ACHN (cell line): ENCODE measurements around the gene GABRB3.

Source experiments
- DNase-seq: peaks from one replicate; pipeline ENCODE4 v3.0.0-alpha.2; 2015
- in situ Hi-C: cut with HindIII; loops from 2 replicates; pipeline ENCODE4 v1.10.0; 2017; ENCODE audit warnings: low sequenced_read_pairs, low pct_ligation_motif_present, low pct_unique_long_range_greater_than_20kb

GABRB3 gene

DNA sequence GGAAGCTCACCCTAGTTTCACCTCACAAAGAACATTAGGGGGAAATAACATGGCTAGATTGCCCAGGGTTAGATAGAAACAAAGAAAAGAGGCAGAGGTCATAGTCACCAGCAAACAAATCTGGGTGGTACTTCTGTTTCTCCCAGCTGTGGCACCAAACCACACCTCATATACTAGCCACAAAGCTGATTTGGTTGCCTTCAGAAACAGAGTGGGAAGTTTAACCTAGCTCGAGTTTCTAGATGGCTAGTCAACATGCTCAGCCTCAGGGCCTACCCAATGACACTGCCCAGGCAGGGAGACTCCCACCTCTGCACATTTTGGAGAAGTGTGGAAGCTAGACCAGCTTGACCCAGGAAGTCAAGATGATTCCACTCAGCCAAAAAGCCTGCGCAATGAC, 174.2 kb downstream of the GABRB3 start:
- in situ Hi-C loops = no loop called here
- DNase-seq = no peak

DNA sequence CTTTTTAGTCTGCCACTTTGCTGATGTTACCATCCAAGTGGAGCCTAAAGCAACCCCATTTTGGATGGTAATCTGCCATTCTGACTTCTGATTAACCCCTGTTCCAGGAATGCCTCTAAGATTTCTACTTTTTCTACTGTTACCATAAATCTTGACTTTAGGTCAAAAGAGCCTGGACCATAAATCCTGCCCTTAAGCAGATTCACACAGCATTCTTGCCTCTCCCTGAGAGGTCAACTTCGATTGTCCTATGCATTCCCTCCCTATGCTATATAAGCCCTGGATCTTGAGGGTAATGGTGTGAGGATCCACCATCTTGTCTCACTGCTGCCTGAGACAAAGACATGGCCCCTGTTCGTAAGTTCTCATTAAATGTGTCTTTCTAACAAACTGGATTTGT, 177.3 kb downstream of the GABRB3 start:
- in situ Hi-C loops = no loop called here
- DNase-seq = no peak

DNA sequence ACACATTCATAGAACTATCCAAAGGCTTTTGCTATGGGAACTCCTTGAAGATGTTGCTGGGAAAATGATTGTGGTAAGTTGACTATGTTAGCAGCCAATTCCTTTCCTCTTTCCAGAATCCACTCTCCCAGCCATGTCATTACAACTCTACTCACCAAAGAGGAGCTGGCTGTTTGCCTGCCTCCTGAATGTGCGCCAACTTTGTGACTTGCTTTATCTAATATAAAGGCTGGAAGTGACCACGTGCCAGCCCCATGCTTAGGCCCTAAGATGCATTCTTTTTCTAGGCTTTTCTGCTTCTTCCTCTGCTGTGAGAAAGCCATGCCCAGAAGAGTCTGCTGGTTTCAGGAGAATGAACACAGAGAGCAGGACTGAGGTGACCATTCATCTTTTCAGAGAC, 182.2 kb downstream of the GABRB3 start:
- DNase-seq = no peak
- in situ Hi-C loops = no loop called here

DNA sequence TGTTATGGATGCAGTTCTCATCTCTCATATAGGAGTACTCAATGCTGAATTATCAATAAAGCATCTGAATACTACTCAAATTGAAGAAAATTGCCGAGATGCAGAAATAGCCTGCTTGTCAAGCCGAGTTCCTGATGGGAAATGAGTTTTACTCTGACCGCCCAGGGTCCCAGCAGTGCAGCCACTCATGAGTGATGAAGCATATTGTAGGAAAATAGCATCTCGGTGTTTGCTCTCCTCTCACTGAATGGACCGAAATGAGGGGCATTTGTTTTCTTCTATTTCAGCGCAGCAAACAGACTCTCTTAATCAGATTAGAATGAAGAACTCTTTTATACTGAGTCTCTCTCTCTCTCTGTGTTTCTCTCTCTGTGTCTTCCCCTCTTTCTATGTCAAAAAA, 190.0 kb downstream of the GABRB3 start:
- in situ Hi-C loops = no loop called here
- DNase-seq = no peak

DNA sequence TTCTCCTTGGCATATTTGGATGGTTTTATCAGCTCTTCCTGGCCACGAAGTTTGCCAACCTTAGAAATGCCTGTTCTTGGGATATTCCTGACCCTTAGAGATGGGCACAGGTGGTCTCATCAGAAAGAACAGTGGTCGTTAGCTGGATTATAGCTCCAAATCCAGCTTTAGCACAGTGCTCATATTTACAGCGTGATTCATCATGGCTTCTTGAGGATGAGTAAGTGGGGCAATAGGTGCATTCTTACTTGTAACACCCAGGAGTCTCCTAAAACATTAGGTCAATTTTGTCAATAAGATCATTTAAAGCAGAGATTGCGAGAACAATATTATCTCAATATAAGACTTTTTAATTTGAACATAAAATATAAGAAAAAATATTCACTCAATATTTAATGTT, 191.9 kb downstream of the GABRB3 start:
- in situ Hi-C loops = no loop called here
- no peak for DNase-seq

DNA sequence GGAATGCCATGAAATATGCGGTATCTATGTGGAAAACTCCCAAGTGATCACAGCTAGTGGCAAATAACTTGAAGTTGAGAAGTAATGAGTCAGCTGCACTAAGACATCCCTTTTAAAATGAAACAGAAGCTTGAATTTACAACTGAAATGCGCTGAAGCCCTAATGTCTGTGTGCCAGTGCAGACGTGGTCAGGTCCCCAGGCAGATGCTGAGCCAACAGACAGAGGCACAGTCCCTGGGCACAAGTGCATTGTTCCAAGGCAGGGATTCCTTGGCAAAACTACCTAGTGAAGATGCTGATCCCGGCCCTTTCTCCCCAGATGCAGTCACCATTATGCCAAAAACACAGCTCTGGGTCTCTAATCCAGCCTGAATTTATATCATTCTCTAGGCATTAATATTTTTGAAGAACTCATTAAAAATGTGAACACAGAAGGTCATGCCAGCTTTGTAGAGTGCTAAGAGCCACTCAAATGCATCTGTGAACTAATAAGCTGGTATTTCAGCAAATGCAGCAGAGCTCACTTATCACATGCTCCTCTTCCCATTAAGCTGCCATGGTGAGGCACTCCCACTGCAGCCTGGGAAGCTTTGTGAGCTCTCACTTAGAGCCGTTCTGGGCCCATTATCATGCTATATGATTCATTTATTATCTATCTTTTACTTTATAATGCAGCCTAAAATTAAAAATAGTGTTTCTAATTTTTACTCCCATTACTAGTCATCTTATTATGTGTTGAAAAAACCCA, 200.1 kb downstream of the GABRB3 start:
- DNase-seq = no peak
- in situ Hi-C loops = no loop called here

DNA sequence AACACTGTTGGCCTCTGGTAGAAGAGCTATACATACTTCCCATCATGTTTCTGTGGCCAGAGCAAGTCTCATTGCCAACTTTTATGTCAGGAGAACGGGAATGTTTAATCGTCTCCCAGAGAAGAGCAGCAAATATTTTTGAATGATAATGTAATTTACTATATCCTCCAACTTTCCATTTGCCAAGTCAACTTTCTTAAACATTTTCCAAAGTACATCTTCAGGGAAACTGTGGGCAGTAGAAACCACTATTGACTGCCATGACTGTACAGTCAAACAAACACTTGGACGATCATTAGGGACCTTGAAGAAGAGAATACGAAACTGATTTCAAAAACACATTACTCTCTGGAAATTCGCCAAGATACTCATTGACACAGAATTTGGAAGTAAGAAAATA, 201.5 kb downstream of the GABRB3 start:
- DNase-seq = no peak
- in situ Hi-C loops = no loop called here

DNA sequence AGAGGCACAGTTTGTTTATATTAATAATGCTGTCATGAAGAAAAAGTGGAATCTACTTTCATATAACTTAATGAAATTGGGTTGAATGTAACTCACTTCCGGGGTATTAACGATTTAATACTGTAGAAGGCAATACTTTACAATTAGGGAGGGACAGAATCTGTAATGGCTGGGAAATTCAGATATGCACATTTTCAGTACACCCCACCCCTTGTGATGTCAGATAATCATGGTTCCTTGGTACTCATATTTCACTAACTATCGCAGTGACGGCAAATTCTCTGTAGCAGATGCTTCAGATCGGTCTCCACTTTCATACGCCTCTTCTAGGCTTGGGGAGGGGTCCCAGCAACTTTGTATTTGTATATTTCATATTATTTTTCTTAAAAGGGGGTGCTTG, 207.3 kb downstream of the GABRB3 start:
- no peak for DNase-seq
- in situ Hi-C loops = no loop called here

DNA sequence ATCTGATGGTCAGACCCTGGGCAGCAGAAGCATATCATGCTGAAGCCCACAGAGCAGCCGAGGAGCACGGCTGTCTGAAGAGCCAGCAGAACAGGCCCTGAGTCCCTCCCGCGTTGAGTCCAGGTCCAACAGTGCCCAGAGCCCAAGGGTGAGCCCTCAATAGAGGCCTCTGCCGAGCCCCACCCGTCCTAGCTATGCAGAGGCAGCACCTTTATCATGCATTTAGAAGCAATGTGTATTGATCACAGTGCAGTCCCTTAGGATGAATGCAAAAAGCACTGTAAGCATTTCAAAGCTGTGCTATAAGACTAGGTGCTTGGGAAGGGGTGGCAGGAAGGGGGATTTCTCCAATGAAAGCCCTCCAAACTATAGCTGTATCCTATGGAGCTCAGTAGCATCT, 208.5 kb downstream of the GABRB3 start:
- no peak for DNase-seq

DNA sequence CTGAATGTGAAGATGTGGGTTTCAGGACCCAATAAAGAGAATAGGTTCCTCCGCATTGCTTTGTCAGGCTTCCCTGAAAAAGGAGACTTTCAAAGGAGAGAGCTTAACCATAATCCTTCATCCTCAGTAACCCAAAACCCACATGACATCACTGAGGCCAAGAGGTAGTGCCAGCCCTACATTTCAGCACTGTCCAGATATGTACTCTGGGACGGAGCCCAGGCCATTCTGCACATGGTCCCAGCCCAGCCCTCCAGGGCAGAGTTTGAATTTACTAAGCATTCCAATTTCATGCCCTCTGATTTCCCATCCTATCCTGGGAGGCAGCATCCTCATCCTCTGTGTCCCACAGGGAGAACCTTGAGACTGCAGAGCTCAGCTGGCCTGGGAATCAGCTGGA, 210.5 kb downstream of the GABRB3 start:
- DNase-seq = no peak
- in situ Hi-C loops = no loop called here

More for the DNA sequence above, 208.5 kb downstream of the GABRB3 start:
- in situ Hi-C loops = no loop called here

DNA sequence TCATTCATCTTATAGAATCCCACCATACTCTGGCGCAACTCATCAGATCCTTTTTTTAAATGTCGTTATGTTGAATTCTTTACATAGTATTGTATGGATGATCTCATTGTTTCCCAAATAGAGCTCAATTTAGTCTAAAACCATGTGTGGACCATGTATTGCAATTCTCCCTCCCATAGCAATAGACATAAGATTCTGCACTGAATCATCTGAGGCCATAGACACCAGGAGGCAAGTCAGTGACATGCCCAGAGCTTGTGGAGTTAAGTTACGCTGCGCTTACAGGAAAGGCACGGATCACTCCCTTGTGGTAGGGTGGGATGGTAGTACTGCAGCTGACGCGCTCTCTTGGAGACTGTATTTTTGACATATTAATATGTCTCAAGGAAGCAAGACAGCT, 211.0 kb downstream of the GABRB3 start:
- in situ Hi-C loops = no loop called here
- DNase-seq = no peak

DNA sequence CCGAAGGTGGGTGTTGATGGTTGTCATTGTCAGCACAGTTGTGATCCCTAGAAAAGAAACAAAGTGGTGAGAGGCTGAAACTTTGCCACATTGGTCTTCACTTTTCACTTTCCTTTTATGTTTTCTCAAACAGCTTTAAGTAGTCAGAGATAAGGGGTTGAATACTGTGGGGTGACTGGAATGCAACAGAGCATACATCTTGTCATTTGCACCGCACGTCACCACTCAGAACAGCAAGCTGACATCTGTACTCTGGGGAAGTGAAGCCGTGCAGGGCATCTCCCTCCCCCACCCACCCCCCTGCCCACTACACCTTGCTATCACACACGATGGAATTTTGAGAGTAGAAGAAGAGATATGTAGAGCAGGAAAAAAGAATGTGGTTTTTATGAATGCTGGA, 211.7 kb downstream of the GABRB3 start:
- DNase-seq = no peak
- in situ Hi-C loops = no loop called here

DNA sequence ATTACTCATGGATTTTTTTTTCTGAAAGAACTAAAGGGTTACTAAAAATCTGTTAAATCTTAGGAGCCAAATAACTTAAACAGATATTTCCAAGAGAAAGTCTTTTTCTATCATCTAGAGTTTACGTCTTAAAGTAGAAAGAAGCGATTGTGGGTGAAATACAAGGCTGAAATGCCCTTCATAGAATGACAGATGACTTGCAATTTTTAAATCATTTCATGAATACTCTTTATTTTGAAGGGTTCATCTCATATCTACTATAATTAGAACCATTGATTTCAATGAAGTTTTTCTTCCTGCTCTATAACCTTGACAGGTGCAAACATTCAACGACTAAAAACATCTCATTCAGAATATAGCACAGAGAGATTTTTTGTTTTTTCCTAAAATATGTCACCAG, 217.0 kb downstream of the GABRB3 start:
- in situ Hi-C loops = no loop called here
- no peak for DNase-seq

DNA sequence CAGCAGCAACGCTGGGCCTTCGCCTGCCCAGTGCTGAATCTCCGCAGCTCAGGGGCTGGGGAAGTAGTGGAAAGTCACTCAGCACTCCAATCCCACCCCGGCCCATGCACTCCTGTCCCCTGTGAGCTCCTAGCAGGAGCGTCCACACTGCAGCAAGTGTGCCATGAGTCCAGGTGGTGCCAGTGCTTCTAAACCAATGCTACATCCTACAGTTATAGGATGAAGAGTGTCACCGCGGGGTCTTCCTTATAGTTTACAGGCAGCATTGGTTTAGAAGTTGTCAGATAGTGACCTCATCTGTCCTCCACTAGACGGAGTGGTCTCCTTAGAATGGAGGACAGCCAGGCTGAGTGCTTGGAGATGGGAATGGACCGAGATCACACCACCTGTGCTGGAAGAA, 221.4 kb downstream of the GABRB3 start:
- DNase-seq = no peak
- in situ Hi-C loops = no loop called here

DNA sequence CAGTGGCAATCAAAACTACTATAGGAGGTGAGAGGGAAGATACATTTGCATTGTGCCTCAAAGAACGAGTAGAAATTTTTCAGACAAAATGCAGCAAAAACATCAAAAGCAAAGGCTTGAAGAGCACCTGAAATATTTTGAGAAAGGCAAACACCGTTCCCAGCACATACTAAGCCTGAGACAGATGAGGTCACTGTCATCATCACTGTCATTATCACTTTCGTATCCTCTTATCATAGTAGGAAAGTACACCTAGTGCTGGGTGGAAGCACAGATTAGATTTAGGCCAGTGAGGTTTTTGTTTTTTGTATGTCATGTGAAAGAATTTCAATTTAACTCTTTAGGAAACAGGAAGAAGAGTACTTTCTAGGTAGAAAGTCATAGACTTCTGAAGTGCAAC, 222.0 kb downstream of the GABRB3 start:
- in situ Hi-C loops = no loop called here

DNA sequence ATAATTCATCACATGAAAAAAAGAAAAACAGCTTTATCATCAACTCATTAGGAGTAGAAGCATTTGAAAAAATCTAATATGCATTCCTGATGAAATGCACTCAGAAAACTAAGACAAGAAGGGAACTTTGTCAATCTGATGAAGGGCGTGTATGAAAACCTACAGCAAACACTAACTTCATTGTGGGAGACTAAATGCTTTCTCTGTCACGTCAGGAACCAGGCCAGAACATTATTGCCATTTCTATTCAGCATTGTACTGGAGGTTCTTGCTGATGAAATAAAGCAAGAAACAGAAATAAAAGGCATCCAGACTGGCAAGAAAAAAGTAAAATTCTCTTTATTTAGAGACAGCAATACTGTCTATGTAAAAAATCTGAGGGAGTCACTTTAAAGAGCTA, 235.2 kb downstream of the GABRB3 start:
- DNase-seq = no peak
- in situ Hi-C loops = no loop called here

More for the DNA sequence above, 222.0 kb downstream of the GABRB3 start:
- DNase-seq = no peak

DNA sequence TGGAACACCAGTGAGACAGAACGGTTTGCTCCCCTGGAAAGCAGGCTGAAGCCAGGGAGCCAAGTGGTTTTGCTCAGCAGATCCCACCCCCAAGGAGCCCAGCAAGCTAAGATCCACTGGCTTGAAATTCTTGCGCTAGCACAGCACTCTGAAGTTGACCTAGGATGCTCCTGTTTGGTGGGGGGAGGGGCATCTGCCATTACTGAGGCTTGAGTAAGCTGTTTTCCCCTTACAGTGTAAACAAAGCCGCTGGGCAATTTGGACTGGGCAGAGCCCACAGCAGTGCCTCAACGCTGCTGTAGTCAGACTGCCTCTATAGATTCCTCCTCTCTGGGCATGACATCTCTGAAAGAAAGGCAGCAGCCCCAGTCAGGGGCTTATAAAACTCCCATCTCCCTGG, 241.4 kb downstream of the GABRB3 start:
- DNase-seq = no peak
- in situ Hi-C loops = no loop called here

DNA sequence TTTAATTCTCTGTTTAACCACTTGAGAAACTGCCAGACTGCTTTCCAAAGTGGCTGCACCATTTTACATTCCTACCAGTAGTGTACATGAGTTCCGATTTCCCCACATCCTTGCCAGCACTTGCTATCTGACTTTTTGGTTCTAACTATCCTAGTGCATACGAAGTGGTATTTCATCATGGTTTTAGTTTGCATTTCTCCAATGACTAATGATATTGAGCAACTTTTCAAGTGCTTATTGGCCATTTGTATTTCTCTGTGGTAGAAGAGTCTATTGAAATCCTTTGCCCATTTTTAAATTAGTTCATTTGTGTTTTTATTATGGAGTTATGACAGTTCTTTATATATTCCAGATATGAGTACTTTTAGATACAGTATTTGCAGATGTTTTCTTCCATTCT, 247.8 kb downstream of the GABRB3 start:
- DNase-seq = no peak
- in situ Hi-C loops = no loop called here

DNA sequence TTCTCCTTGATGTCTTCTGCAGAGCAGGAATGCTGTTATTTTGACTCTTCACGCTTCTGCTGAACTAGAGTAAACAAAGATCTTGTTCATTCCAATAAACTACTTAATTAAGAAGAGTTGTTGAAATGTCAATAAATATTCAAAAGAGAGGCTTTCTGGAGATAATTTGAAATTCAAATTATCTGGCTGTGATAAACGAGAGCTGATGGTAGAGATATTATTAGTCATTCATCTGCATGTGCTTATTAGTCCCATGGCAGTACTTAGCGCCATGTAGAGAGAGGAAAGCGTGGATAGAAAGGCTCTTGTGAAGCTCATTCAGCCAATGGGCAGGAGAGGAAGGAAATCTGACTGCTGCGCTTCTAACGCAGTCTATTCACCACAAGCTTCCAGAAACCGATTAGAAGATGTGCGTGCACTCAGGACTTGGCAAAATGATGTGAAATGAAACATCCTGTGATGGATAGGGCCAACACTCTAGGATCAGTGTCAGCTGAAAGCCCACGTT, 251.1 kb downstream of the GABRB3 start:
- DNase-seq = no peak
- in situ Hi-C loops = no loop called here

DNA sequence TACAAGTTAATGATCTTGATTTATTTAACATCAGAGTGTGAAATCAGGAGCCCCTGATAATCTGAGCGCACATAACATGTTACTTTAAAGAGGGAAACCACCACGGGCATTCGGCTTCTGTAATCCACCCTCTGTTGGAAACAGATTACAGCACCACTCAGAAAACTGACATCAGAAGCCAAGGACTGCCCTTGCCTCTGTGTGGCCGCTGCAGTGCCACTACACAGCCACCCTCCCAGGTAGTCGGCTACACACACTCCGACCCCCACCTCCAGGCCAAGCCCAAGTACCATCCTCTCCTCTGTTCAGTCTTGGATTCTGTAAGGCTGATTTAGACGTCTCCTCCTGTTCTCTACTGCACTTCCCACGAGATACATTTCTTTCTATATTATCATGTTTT, 251.7 kb downstream of the GABRB3 start:
- in situ Hi-C loops = no loop called here
- DNase-seq = no peak

DNA sequence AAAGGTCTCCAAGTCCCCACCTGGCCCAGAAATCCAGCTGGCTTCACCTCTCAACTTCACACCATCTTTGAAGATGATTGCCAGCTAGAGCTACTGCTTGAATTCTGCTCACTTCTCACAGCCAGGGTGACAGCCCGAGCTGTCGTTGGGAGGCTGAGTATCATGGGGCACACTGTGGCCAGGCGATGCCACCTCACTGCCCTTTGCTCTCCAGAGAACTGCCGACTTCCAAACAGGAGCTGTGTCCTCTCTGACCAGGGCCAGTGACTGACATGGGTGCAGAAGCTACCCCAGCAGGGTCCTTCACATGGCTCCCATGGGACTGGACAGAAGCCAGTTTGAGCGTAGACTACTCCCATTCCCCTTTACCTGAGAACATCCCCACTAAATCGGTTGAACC, 254.0 kb downstream of the GABRB3 start:
- in situ Hi-C loops = no loop called here
- DNase-seq = no peak
